Renal pelvis (tissue), 4 donors: Measurements from ENCODE around the gene METTL26. TPM values are rescaled to one million over a fixed set of nuclear protein-coding genes. Genes with fewer than 3 reads are reported as not detected.
"Not testable (repeated sequence)": the region's sequence is repeated elsewhere in the genome, so short reads cannot be mapped to it uniquely, and the experiment has no call there.

Experiments used
- DNase-seq: peaks from one replicate; pipeline ENCODE4 v3.0.0-alpha.2; 2013
- polyA plus RNA-seq, 3 donors: library from polyadenylated mRNA; unstranded; fragments of 120-200 nt; gene quantifications; one replicate each; pipeline ENCODE4 v1.2.1, GENCODE V29; 2013; ENCODE audit not compliant: insufficient read length in 3 of 3

Gene METTL26
- polyA plus RNA-seq, 3 donors, result 51.4 to 71.5 (median 67.8) TPM

DNA sequence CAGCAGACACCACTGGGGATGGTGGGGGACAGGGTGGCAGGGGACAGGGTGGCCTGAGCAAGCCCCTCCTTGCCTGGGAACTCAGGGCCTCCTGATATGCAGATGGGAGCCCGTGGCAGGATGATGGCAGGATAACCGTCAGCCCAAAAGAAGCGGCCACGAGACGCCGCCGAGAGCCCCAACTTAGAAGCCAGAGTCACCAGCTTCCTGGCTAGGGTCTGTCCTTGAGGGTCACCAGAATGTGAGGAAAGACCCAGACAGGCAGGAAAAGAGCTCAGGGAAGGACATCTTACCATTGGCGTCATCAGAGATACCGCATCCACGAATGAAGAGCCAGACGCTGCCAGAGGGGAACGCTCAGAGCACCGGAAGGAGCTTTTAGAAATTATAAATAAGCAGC lies 26.8 kb downstream of the METTL26 start:
- no peak for DNase-seq

- no peak for DNase-seq
These were observed 28.1 kb downstream of the METTL26 start for GRCh38 chr16:608019-608418.

- DNase-seq, result no peak
These were observed 29.3 kb downstream of the METTL26 start for GRCh38 chr16:606656-607307.

DNA sequence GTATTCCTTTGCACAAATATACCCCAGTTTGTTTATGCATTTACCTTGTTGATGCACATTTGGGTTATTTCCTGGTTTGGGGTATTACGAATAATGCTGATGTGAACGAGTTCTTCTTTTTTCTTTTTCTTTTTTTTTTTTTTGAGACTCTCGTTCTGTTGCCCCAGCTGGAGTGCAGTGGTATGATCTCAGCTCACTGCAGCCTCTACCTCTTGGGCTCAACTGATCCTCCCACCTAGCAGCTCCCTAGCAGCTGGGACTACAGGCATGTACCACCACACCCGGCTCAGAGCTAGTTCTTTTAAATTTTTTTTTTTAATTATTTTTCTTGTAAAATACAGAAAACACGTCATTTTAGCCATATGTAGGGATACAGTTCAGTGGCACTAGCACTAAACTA lies 32.2 kb downstream of the METTL26 start:
- DNase-seq, result no peak

GRCh38 chr16:600781-601180 lies 35.3 kb downstream of the METTL26 start:
- no peak for DNase-seq

DNA sequence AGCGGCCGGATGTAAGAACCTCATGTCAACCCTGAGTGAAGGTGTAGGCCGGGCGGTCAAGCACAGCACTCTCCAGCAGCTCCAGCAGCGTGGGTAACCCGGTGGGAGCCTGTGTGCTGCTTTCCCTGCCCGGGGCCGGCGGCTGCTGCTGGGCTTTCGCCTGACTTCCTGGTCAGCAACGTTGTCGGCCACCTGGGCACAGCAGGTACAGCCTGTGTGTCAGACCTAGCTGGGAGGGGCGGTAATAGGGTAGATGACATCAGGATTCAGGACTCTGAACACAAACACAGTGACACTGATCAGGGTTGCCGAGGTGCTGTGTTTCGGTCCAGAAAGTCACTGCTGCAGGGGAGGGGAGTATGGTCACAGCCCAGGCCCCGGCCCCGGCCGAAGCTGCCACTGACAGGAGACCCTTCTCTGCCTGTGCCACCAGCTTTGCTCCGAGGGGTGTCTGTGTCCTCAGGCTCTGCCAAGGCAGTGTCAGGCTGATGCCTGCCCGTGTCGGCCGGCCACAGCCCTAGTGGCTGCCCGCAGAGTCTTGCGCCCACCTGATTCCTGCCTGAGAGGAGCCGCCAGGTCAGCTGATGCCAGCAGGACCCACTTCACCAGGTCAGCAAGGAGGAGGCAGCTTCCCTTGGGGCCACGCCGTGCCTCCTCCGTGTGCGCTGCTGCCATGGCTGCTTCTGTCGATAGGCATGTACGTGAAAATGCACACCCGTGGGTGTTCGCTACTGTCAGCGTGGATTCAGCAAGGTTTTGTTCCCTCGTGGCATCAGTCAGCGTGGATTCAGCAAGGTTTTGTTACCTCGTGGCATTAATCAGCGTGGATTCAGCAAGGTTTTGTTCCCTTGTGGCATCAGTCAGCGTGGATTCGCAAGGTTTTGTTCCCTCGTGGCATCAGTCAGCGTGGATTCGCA lies 37.0 kb downstream of the METTL26 start:
- no peak for DNase-seq

GRCh38 chr16:597655-598054 lies 38.5 kb downstream of the METTL26 start:
- not testable (repeated sequence) for DNase-seq

GRCh38 chr16:596736-597060 lies 39.4 kb downstream of the METTL26 start:
- DNase-seq, result no peak

- DNase-seq, result no peak
These were observed 40.0 kb downstream of the METTL26 start for GRCh38 chr16:595942-596735.

DNA sequence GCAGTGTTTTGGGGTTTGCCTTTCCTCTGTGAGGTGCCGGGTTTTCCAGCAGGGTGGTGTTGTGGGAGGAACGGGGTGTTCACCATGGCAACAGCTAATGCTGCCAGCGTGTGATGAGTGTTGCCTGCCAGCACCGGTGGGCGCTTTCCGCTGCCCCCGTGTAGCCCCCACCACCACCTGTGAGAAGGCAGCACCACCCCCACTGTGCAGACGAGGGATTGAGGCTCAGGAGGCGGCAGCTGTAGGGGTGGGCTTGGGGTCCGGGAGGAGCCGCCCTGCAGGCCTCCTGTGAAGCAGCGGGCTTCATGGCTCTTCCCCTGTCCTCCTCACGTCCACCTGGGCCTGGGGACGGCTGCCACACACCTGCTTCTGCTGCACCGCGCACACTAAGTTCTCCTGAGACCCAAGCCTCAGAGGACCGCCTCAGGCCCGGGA lies 41.0 kb downstream of the METTL26 start:
- DNase-seq, result no peak

GRCh38 chr16:593807-594206 lies 42.3 kb downstream of the METTL26 start:
- no peak for DNase-seq

DNA sequence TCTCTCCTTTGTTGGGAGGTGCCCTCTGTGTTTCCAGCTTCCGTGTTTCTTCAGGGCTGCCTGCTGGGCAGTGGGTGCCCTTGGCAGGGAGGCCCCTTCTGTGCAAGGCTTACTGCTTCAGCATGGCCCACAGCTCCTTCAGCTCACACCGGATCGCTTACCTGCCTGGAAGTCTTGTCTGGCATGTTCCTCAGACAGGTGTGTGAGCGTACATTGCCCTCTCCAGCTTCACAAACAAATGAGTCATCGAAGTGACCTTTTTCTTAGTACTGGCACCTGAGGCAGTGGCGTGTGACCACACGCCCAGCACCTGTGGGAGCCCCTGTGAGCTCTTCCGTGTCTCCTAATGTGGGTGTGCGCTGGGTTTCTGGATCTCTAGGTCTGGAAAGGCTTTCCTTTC lies 42.7 kb downstream of the METTL26 start:
- no peak for DNase-seq

DNA sequence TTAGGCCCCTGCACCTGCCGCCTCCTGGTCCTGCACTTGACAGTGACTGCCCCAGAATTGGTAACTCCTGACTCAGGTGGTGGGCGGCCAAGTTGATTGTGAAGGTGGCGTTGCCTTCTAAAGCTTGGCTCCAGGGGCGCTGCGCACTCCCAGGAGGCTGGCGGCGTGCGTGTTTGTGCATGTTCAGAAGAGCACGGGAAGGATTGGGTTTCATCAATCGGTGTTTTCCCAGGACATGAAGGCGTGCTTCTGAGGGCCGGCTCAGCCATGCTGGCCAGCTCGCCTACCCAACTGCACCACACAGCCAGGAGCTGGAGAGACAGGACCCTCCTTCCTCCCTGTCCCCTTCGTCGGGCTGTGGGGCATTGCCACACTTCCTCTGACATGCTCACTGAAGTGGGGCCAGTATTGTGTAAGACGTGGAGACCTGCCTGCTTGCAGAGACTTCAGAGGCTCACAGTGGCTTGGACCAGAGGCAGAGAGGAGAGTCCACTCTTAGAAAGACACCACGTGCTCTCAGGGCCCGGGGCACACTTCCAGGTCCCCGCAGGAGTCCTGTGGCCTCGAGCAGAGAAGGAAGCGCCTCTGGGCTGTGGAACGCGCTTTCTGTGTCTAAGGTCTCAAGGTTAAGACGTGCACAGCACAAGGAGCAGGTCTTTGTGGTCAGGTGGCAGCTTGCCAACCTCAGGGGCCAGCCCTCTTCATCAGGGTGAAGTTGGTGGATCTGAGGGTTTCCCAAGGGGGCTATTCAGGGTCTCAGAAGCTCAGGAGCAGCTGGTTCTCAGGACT lies 43.4 kb downstream of the METTL26 start:
- DNase-seq, result peak; percentile 65

- DNase-seq, result no peak
These were observed 44.1 kb downstream of the METTL26 start for GRCh38 chr16:591892-592517.

- no peak for DNase-seq
These were observed 44.9 kb downstream of the METTL26 start for GRCh38 chr16:591231-591630.

- no peak for DNase-seq
These were observed 45.3 kb downstream of the METTL26 start for GRCh38 chr16:590815-591200.

DNA sequence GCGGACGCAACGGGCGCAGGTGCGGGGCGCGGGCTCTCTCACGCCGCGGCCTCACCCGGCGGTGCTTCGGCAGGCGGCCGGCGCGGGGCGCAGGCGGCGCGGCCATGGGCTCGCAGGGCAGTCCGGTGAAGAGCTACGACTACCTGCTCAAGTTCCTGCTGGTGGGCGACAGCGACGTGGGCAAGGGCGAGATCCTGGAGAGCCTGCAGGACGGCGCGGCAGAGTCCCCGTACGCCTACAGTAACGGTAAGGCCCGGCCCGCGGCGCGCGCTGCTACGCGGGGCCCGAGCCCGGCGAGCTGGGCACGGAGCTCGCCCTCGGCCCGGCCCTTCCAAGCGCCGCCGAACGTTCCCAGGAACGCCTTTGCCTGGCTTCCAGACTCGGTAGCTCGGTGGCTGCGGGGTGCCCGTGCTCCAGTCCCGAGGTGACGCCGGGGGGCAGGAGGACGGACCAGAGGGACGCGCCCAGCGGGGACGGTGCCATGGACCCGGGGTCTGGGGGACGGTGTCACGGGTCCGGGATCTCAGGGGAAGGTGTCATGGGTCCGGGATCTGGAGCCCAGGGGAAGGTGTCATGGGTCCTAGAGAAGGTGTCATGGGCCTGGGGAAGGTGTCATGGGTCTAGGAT lies 45.8 kb downstream of the METTL26 start:
- no peak for DNase-seq

DNA sequence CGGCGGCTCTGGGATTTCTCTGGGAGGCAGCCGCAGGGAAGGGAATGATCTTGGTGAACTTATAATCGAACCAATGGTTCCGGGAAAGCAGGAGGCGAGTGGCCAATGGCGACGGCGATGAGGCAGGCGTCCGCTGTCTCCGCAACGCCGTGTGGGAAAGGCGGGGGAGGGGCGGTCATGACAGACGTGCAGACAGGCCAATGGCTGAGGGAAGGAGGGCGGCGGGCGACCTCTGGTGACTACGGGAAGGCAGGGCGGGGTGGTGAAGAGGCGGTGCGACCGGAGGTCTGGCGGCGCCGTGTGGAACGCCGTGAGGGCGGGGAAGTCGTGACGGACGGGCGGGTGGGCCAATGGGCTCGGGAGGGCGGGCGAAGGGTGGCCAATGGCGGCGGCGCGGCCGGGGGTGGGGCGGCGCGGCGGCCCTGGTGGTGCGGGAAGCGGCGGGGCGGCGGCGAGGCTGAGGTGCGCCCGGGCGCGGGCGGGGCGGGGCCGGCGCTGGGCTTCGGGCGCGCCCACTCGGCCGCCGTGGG lies 46.4 kb downstream of the METTL26 start, which contains the start of gene RAB40C:
RAB40C (plus strand) TSS at position 409 of the 530 bp plus-strand sequence. CDS start 226 bp downstream, outside the sequence.
- DNase-seq, result peak; percentile 97

GRCh38 chr16:588889-589657 lies 47.0 kb downstream of the METTL26 start:
- DNase-seq, result peak; percentile 96

DNA sequence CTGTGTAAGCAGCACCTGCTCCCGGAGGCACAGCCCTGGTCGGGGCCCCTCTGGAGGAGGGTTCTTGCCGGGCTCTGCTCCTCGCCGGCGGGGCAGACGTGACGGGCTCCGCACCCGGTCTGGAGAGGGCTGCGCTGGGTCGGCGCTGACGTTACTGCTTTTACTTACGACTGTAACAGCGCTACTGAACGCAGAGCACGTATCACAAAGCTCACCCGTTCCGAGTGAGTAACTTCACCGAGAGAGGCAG lies 47.5 kb downstream of the METTL26 start:
- DNase-seq, result peak; percentile 66
